ENCODE results near the gene SCNN1B.
"Not testable (repeated sequence)": the region's sequence is repeated elsewhere in the genome, so short reads cannot be mapped to it uniquely, and the experiment has no call there.

SCNN1B gene

GRCh38 chr16:23302045-23302956 lies at the start of gene SCNN1B:
Gene SCNN1B, plus strand, starts transcription at chr16:23302302. Its CDS starts 46,298 bp downstream, at chr16:23348600.
- DNase-seq, result no peak

GRCh38 chr16:23252310-23252709 lies 49.8 kb upstream of the SCNN1B start:
- DNase-seq, result no peak

DNA sequence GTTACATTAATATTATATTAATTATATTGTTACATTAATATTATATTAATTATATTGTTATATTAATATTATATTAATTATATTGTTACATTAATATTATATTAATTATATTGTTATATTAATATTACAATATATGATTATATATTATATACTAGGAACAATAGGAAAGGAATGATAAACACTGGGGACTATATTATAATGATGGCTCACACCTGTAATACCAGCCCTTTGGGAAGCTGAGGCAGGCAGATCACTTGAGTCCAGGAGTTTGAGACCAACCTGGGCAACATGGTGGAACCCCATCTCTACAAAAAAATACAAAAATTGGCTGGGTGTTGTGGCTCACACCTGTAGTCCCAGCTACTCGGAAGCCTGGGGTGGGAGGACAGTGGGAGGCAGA lies 48.5 kb upstream of the SCNN1B start:
- DNase-seq, result not testable (repeated sequence)

DNA sequence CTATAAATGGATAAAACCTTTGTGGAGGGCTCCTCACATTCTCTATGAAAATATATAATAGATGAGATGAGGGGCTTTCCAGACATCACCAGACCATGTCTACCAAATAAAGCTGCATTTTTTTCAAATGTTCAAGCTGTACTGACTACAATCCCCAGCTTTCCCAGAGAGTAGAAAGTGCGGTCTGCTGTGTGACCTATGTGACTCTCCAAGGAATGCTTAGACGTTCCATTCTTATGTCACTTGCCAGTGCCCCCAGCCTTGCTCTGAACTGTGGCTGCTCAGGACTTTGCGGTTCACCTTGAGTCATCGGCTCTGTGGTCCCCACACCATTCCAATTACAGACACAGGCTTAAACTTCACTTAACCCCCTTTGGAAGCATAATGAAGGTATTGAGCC lies 47.8 kb upstream of the SCNN1B start:
- DNase-seq, result no peak

GRCh38 chr16:23255000-23255399 lies 47.1 kb upstream of the SCNN1B start:
- no peak for DNase-seq

DNA sequence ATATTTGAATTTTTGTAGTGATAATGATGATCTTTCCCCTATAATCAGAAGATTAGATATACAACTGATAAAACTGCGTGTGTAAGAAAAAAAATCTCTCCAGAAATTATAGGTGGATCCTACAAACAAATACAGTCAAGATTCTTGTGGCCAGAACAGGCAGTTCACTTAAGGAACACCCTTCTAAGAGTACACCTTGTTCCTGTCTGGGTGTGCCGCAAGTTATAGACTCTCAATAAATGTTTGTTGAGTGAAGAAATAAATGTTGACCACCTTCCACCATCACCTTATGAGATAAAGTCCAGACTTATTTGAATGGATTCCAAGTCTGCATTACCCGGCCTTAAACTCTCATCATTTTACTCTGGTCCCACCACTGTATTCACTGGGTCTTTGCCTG lies 45.7 kb upstream of the SCNN1B start:
- DNase-seq, result no peak

- DNase-seq, result no peak
Observed at GRCh38 chr16:23257682-23258081, 44.4 kb upstream of the SCNN1B start.

- DNase-seq, result no peak
Observed at GRCh38 chr16:23258919-23259237, 43.2 kb upstream of the SCNN1B start.

DNA sequence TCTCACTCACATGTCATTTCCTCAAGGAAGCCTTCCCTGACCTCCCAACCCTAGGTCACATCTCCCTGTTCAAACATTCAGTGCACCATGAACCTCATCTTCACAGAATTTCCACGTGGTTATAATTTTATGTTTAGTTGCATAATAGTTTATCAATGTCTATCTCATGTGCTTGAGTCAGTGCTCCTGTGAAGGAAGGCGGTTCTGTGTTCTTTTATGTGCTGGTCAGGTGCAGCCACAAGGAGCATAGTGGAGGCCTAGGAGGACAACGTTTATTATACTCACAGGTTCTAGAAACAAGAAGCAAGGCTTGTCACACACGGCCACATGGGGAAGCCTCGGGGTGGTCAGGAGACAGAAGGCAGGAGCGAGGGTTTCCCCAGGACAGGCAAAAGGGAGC lies 34.5 kb upstream of the SCNN1B start:
- DNase-seq, result no peak

- no peak for DNase-seq
Observed at GRCh38 chr16:23268561-23268960, 33.5 kb upstream of the SCNN1B start.

- no peak for DNase-seq
Observed at GRCh38 chr16:23269248-23269953, 32.7 kb upstream of the SCNN1B start.

DNA sequence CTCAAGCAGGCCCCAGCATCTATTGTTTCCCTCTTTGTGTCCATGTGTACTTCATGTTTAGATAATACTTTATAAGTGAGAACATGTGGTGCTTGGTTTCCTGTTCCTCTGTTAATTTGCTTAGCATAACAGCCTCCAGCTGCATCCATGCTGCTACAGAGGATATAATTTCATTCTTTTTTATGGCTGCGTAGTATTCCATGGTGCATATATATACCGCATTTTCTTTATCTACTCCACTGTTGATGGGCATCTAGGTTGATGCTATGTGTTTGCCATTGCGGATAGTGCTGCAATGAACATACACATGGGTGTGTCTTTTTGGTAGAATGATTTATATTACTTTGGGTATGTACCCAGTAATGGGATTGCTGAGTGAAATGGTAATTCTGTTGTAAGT lies 31.4 kb upstream of the SCNN1B start:
- no peak for DNase-seq

DNA sequence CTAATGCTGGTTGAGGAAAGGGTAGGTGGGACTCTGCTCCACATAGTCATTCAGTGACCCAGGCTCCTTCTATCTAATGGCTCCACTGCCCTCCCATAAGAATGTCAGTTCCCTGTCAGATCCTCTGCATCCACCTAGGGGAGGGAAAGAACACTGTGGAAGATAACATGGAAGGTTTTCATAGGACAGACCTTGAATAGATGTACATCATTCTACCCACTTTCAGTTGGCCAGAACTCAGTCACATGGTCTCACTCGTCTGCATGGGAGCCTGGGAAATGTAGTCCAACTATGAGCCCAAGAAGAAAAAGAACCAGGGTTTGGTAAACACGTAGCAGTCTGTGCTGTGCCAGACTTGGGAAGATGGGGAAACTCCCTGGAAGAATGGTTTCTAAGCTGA lies 27.1 kb upstream of the SCNN1B start:
- DNase-seq, result no peak

GRCh38 chr16:23276821-23277220 lies 25.3 kb upstream of the SCNN1B start:
- DNase-seq, result no peak

DNA sequence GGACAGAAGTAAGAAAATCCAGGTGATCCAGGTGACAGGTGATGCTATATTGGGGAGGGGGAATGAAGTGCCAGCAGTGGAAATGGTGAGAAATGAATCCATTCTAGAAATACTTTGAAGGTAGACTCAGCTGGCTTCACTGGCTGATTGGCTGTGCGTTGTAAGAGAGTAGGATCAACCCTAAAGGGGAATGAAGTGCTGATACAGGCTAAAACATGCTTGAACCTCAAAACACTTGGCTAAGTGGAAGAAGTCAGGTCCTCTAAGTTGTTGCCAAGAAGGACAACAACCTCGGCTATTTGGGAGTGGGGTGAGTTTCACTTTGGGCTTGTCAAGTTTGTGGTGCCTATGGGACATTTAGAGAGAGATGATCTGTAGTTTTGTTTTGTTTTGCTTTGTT lies 24.1 kb upstream of the SCNN1B start:
- no peak for DNase-seq

DNA sequence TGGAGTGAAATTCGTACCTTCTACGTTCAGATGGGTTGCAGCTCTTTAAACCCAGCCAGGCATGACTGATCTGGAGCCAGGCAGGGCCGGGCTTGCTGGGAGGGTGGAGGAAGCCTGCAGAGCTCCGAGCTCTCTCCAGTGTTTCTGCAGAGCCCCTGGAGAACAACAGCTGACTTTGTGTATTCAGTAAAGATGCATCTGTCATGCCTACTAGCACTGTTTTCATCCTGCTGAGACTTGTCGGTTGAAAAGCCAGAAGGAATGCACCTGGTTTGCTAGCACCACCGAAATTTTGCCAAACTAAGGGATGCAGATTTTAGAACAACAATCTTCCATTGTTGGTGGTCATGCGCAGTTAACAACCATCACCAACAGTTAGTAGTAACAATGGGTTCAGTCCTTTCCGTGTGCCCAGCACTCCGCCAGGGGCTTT lies 22.4 kb upstream of the SCNN1B start:
- no peak for DNase-seq

DNA sequence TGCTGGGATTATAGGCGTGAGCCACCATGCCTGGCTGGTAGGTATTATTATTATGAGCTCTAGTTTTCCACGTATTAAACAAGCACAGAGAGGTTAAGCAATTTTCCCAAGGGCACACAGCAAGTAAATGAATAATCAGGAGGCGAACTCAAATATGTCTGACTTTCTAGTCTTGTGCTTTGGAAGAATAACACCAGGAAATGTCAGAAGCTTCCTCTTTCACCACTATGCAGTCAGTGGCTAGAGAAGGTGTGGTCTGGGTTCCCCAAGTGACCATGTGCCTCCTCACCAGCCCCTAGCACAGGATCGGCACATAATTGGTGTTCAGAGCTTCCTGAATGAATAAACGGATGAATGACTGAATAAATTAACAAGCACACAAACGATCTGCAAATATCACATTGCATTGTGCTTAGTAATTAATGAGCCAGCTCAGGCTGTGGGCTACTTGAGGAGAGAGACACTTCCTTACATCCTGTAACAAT lies 21.6 kb upstream of the SCNN1B start:
- no peak for DNase-seq

- no peak for DNase-seq
Observed at GRCh38 chr16:23282568-23282967, 19.5 kb upstream of the SCNN1B start.

DNA sequence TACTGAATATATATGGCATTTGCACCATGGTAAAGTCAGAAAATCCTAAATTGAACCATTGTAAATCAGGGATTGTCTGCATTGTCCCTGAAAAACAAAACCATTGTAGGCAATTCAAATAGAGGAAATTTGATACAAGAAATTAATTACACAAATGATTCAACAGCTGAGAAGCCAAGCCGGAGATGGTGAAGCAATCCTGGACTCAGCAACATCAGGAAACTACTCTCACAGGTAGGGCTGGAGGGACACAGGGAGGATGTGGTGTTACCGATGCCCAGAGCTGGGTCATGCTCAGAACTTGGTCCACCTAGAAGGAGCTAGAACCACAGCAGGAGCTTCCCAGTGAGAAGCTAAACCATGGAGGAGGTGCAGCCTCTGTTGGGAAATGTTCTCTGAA lies 18.5 kb upstream of the SCNN1B start:
- DNase-seq, result no peak

DNA sequence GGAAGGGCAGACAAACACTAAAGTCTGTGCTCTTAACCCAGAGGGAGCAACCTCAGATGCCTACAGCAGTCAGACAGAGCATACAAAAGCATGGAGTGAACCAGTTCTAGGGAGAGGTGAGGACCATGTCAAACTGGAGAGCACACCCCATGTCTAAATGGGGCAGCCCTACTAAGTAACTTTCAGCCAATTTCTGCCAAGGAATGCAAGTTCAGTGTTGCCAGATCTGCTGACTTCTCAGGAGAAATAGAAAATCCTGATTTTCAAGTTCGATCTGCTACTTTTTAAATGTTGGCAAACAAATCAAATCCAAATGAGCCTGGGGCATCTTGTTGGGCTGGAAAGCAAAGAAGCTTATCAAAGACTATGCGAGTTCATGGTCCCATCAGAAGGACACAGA lies 17.5 kb upstream of the SCNN1B start:
- no peak for DNase-seq

DNA sequence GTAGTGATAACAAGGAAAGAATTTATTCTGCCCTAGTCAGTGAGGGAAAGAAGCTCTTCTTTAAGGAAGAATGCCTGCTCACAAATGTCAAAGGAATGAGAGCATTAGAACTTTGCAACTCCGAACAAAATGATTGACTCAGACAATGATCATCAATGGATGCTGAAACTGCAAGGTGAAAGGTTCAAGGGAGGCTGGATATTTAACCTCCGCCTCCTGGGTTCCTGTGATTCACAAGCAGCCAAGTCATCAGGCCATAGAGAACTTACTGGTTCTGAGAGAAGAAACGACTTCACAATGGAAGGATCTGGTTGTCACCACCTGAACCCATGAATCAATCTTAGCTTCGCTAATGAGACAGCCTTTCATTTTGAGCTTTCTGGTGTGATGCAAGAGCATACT lies 16.0 kb upstream of the SCNN1B start:
- DNase-seq, result no peak

- no peak for DNase-seq
Observed at GRCh38 chr16:23288209-23288608, 13.9 kb upstream of the SCNN1B start.

DNA sequence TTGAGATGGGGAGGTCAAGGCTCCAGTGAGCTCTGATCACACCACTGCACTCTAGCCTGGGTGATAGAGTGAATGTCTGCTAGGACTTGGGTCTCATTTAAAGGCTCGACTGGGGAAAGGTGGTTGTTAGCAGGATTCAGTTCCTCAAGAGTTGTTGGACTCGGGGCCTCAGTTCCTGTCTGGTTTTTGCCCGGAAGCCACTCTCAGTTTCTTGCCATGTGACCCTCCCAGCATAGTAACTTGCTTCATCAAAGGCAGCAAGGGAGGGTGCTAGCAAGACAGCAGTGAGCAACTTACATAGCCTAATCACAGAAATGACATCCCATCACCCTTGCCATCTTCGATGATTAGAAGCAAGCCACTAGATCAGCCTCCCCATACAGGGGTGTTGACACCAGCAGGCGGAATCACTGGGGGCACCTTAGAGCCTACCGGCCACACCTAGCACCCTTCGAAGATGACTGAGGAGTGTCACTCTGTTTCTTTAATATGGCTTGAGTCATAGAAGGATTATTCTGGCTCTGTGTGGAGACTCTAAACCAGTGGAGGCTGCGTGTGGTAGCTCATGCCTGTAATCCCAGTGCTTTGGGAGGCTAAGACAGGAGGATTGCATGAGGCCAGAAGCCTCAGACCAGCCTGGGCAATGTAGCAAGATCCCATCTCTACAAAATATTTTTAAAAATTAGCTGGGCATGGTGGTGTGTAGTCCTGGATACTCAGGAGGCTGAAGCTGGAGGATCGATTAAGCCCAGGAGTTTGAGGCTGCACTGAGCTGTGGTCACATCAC lies 13.2 kb upstream of the SCNN1B start:
- no peak for DNase-seq
